ENCODE data around the gene LIPC. TPM values are rescaled to one million over a fixed set of nuclear protein-coding genes. Genes with fewer than 3 reads are reported as not detected.
A peak's percentile ranks its signal among the peaks of the same experiment; 100 is the strongest.

Gene LIPC
- total RNA-seq, 1 experiment from 2014 or later: 0.40 TPM

- DNase-seq (ENCODE audit: low read depth): no peak
Measured at GRCh38 chr15:58552505-58553364, 120.9 kb downstream of the LIPC start.

GRCh38 chr15:58553365-58553918 lies 121.7 kb downstream of the LIPC start:
- no peak for DNase-seq (ENCODE audit: low read depth)

GRCh38 chr15:58554758-58555157 lies 123.0 kb downstream of the LIPC start:
- no peak for DNase-seq (ENCODE audit: low read depth)

GRCh38 chr15:58555162-58556027 lies 123.6 kb downstream of the LIPC start:
- DNase-seq (ENCODE audit: low read depth): peak; percentile 9

- DNase-seq (ENCODE audit: low read depth): no peak
Measured at GRCh38 chr15:58556028-58556361, 124.2 kb downstream of the LIPC start.

- DNase-seq (ENCODE audit: low read depth): no peak
Measured at GRCh38 chr15:58556541-58556940, 124.8 kb downstream of the LIPC start.

- no peak for DNase-seq (ENCODE audit: low read depth)
Measured at GRCh38 chr15:58558777-58559176, 127.0 kb downstream of the LIPC start.

GRCh38 chr15:58559904-58560588 lies 128.3 kb downstream of the LIPC start:
- DNase-seq (ENCODE audit: low read depth): no peak

- peak; percentile 23 for DNase-seq (ENCODE audit: low read depth)
Measured at GRCh38 chr15:58561321-58561720, 129.5 kb downstream of the LIPC start.

GRCh38 chr15:58562135-58562534 lies 130.3 kb downstream of the LIPC start:
- peak; percentile 15 for DNase-seq (ENCODE audit: low read depth)

GRCh38 chr15:58564981-58565380 lies 133.2 kb downstream of the LIPC start:
- no peak for DNase-seq (ENCODE audit: low read depth)

GRCh38 chr15:58565619-58566018 lies 133.8 kb downstream of the LIPC start:
- DNase-seq (ENCODE audit: low read depth): no peak

GRCh38 chr15:58566029-58566428 lies 134.2 kb downstream of the LIPC start:
- DNase-seq (ENCODE audit: low read depth): no peak

- no peak for DNase-seq (ENCODE audit: low read depth)
Measured at GRCh38 chr15:58568157-58568571, 136.4 kb downstream of the LIPC start.

GRCh38 chr15:58569455-58569854 lies 137.7 kb downstream of the LIPC start:
- no peak for DNase-seq (ENCODE audit: low read depth)

GRCh38 chr15:58571491-58571890 lies 139.7 kb downstream of the LIPC start:
- DNase-seq (ENCODE audit: low read depth): no peak

- no peak for DNase-seq (ENCODE audit: low read depth)
Measured at GRCh38 chr15:58572521-58572920, 140.7 kb downstream of the LIPC start.

GRCh38 chr15:58573270-58573669 lies 141.5 kb downstream of the LIPC start:
- no peak for DNase-seq (ENCODE audit: low read depth)

- no peak for DNase-seq (ENCODE audit: low read depth)
Measured at GRCh38 chr15:58574631-58575030, 142.8 kb downstream of the LIPC start.

- no peak for DNase-seq (ENCODE audit: low read depth)
Measured at GRCh38 chr15:58575045-58575786, 143.4 kb downstream of the LIPC start.

GRCh38 chr15:58576657-58577056 lies 144.9 kb downstream of the LIPC start:
- no peak for DNase-seq (ENCODE audit: low read depth)
